ENCODE results near the gene LDB2.

DNA sequence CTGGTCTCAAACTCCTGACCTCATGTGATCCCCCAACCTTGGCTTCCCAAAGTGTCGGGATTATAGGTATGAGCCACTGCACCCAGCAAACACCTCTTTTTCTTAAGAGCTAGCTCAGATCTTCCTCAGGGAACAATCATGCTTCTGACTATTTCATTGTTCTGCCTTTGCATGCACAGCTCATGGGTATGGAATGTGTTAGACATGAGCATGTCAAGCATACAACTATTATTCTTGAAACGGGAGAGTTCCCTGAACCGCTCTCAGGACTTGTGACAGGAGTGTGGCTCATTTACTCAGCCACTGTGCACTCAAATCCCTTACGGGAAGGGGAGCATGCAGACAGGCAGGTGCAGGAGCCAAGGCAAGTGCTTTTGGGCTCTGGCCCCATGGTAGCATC lies 440.5 kb downstream of the LDB2 start:
- TF ChIP-seq, protein P1, sequence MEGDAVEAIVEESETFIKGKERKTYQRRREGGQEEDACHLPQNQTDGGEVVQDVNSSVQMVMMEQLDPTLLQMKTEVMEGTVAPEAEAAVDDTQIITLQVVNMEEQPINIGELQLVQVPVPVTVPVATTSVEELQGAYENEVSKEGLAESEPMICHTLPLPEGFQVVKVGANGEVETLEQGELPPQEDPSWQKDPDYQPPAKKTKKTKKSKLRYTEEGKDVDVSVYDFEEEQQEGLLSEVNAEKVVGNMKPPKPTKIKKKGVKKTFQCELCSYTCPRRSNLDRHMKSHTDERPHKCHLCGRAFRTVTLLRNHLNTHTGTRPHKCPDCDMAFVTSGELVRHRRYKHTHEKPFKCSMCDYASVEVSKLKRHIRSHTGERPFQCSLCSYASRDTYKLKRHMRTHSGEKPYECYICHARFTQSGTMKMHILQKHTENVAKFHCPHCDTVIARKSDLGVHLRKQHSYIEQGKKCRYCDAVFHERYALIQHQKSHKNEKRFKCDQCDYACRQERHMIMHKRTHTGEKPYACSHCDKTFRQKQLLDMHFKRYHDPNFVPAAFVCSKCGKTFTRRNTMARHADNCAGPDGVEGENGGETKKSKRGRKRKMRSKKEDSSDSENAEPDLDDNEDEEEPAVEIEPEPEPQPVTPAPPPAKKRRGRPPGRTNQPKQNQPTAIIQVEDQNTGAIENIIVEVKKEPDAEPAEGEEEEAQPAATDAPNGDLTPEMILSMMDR (IDR thresholded peaks at IDR 0.05) = no peak
- no peak for TF ChIP-seq EP300 (IDR thresholded peaks at IDR 0.05)

All from tibial nerve (tissue), 4 donors.